SK-N-SH (cell line): ENCODE results near the gene SEMA3G.

ENCODE experiments used
- EZH2phosphoT487 ChIP-seq: fragments of 200-600 bp; sonication (generic); IDR thresholded peaks from 2 replicates; pipeline ENCODE4 v1.6.1; 2017; ENCODE audit warnings: low read depth, mixed run types, mild to moderate bottlenecking, antibody characterized with exemption, moderate library complexity, borderline replicate concordance
- GABPA ChIP-seq: IDR thresholded peaks from 2 replicates; pipeline ENCODE4 v1.4.0; 2012; ENCODE audit warnings: low read depth, mild to moderate bottlenecking
- POLR2AphosphoS5 ChIP-seq: IDR thresholded peaks from 2 replicates; pipeline ENCODE4 v1.6.1; 2012; ENCODE audit warnings: low read depth, low read length
- RFX5 ChIP-seq: IDR thresholded peaks from 2 replicates; pipeline ENCODE4 v1.6.1; 2012; ENCODE audit warnings: mild to moderate bottlenecking, improper control_type of control experiment, low read length
- SIN3A ChIP-seq: IDR thresholded peaks from 2 replicates; pipeline ENCODE4 v1.6.1; 2012; ENCODE audit warnings: low read depth, mild to moderate bottlenecking, low read length, moderate library complexity, borderline replicate concordance
- TAF1 ChIP-seq: IDR thresholded peaks from 2 replicates; pipeline ENCODE4 v1.6.1; 2012; ENCODE audit warnings: low read depth, mild to moderate bottlenecking, low read length, moderate library complexity, borderline replicate concordance
- TCF12 ChIP-seq: IDR thresholded peaks from 2 replicates; pipeline ENCODE4 v1.4.0; 2012
- YY1 ChIP-seq: IDR thresholded peaks from 2 replicates; pipeline ENCODE4 v1.4.0; 2012; ENCODE audit warnings: low read depth, mild to moderate bottlenecking
- TF ChIP-seq, protein P1 (sequence below): IDR thresholded peaks from 2 replicates; pipeline ENCODE4; 2012
- TF ChIP-seq, protein P2 (sequence below): fragments of 200-600 bp; sonication (generic); IDR thresholded peaks from 2 replicates; pipeline ENCODE4 v1.6.1; 2017; ENCODE audit warnings: antibody characterized with exemption, mild to moderate bottlenecking, moderate library complexity
- TF ChIP-seq, protein P3 (sequence below): IDR thresholded peaks from 2 replicates; pipeline ENCODE4 v1.6.1; 2012; ENCODE audit warnings: mild to moderate bottlenecking, low read depth, low read length, moderate library complexity

DNA sequence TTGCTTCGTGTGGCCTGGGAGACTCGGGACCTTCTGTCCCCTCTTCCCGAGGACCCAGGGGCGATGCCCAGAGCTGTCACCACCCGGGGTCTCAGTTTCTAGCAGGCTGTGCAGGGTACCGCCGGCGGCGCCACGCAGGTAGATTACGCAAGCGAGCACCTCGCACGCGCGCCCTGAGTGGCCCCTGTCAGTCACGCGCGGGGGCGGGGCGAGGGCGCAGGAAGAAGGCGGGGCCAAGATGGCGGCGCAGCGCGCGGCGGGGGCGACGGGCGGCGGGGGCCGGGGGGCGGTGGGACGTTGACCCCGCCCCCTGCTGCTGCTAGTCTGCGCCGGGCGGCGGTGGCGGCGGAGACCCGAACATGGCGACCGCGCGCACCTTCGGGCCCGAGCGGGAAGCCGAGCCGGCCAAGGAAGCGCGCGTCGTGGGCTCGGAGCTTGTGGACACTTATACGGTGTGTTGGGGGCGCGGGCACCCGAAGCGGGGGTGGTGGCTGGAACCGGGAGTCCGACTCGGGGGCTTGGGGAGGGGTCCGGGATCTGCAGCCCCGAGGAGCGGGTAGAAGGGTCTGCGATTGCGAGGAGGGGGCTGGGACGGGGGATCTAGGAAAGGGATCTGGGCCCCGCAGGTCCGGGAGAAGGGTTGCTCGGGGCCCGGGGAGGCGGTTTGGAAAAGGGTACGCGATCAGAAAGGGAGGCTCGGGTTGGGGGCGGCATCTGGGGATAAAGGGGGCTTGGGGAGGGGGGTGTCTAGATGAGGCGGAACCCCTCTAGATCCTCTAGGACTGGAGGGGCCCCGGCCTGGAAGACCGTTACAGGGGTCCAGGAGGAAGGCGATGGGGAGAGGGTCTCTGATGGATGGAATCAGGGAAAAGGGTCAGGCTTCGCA, 10.6 kb upstream of the SEMA3G start, which contains the start of gene NISCH:
- TF ChIP-seq EZH2phosphoT487 (no peak), GABPA (no peak), POLR2AphosphoS5 (peak; percentile 67), RFX5 (no peak), TAF1 (peak; percentile 83), SIN3A (no peak), TCF12 (no peak), YY1 (peak; percentile 87)
- TF ChIP-seq, protein P1, sequence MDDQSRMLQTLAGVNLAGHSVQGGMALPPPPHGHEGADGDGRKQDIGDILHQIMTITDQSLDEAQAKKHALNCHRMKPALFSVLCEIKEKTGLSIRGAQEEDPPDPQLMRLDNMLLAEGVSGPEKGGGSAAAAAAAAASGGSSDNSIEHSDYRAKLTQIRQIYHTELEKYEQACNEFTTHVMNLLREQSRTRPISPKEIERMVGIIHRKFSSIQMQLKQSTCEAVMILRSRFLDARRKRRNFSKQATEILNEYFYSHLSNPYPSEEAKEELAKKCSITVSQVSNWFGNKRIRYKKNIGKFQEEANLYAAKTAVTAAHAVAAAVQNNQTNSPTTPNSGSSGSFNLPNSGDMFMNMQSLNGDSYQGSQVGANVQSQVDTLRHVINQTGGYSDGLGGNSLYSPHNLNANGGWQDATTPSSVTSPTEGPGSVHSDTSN = peak; percentile 98
- TF ChIP-seq, protein P2, sequence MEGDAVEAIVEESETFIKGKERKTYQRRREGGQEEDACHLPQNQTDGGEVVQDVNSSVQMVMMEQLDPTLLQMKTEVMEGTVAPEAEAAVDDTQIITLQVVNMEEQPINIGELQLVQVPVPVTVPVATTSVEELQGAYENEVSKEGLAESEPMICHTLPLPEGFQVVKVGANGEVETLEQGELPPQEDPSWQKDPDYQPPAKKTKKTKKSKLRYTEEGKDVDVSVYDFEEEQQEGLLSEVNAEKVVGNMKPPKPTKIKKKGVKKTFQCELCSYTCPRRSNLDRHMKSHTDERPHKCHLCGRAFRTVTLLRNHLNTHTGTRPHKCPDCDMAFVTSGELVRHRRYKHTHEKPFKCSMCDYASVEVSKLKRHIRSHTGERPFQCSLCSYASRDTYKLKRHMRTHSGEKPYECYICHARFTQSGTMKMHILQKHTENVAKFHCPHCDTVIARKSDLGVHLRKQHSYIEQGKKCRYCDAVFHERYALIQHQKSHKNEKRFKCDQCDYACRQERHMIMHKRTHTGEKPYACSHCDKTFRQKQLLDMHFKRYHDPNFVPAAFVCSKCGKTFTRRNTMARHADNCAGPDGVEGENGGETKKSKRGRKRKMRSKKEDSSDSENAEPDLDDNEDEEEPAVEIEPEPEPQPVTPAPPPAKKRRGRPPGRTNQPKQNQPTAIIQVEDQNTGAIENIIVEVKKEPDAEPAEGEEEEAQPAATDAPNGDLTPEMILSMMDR = no peak
- TF ChIP-seq, protein P3, sequence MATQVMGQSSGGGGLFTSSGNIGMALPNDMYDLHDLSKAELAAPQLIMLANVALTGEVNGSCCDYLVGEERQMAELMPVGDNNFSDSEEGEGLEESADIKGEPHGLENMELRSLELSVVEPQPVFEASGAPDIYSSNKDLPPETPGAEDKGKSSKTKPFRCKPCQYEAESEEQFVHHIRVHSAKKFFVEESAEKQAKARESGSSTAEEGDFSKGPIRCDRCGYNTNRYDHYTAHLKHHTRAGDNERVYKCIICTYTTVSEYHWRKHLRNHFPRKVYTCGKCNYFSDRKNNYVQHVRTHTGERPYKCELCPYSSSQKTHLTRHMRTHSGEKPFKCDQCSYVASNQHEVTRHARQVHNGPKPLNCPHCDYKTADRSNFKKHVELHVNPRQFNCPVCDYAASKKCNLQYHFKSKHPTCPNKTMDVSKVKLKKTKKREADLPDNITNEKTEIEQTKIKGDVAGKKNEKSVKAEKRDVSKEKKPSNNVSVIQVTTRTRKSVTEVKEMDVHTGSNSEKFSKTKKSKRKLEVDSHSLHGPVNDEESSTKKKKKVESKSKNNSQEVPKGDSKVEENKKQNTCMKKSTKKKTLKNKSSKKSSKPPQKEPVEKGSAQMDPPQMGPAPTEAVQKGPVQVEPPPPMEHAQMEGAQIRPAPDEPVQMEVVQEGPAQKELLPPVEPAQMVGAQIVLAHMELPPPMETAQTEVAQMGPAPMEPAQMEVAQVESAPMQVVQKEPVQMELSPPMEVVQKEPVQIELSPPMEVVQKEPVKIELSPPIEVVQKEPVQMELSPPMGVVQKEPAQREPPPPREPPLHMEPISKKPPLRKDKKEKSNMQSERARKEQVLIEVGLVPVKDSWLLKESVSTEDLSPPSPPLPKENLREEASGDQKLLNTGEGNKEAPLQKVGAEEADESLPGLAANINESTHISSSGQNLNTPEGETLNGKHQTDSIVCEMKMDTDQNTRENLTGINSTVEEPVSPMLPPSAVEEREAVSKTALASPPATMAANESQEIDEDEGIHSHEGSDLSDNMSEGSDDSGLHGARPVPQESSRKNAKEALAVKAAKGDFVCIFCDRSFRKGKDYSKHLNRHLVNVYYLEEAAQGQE = 0 out of 2 replicates have a peak, but pooled peaks have one; percentile 27
